Ectodermal cell (in vitro differentiated cells): ENCODE data around the gene LARP6.

ENCODE experiments used
- H3K27ac ChIP-seq: 2 replicates; pipeline ENCODE4 v1.7.0; 2013; ENCODE audit warnings: mild to moderate bottlenecking, low read depth, low read length; ENCODE audit not compliant: insufficient read depth, poor library complexity, severe bottlenecking
- H3K27me3 ChIP-seq: 2 replicates; pipeline ENCODE4 v1.7.0; 2013; ENCODE audit warnings: mild to moderate bottlenecking, low read length; ENCODE audit not compliant: insufficient read depth, control insufficient read depth, poor library complexity, severe bottlenecking
- H3K36me3 ChIP-seq: one replicate; pipeline ENCODE4 v1.7.0; 2013; ENCODE audit warnings: low read length; ENCODE audit not compliant: control insufficient read depth, insufficient read depth
- H3K4me1 ChIP-seq: one replicate; pipeline ENCODE4 v1.7.0; 2013; ENCODE audit warnings: low read length; ENCODE audit not compliant: control insufficient read depth, insufficient read depth
- H3K4me3 ChIP-seq: 2 replicates; pipeline ENCODE4 v1.7.0; 2013; ENCODE audit warnings: low read depth, low read length, control low read depth; ENCODE audit not compliant: insufficient read depth
- H3K9me3 ChIP-seq: 2 replicates; pipeline ENCODE4 v1.7.0; 2013; ENCODE audit warnings: mild to moderate bottlenecking, low read length, moderate library complexity; ENCODE audit not compliant: control insufficient read depth
- WGBS, 2 experiments: methylation state at CpG; one replicate each; pipeline ENCODE4 v1.1.7; 2013; ENCODE audit warnings: missing lambda C conversion rate in 2 of 2; 5-methylcytosine and 5-hydroxymethylcytosine counted together

The LARP6 gene

GRCh38 chr15:70796516-70797310, 57.2 kb downstream of the LARP6 start:
- Histone ChIP-seq H3K36me3 (no peaks in the 10 kb centered on the region), H3K9me3 (no peaks in the 10 kb centered on the region), H3K4me1 (peaks cover 4% of the 10 kb centered on the region), H3K27ac (no peak overlapping the region), H3K27me3 (no peaks in the 10 kb centered on the region), H3K4me3 (no peak overlapping the region)
- 94% methylated on average over 13 to 14 of the region's 14 CpGs for WGBS, 2 experiments

GRCh38 chr15:70795311-70795665, 58.7 kb downstream of the LARP6 start:
- no peak overlapping the region for H3K4me3 ChIP-seq
- 80 to 91% methylated on average over 2 of the region's 2 CpGs for WGBS, 2 experiments

GRCh38 chr15:70794596-70795310, 59.2 kb downstream of the LARP6 start:
- H3K9me3 ChIP-seq = no peaks in the 10 kb centered on the region
- WGBS, 2 experiments = 88 to 89% methylated on average over 11 to 12 of the region's 12 CpGs
- H3K27ac ChIP-seq = no peak overlapping the region
- H3K4me3 ChIP-seq = no peak overlapping the region
- H3K27me3 ChIP-seq = no peaks in the 10 kb centered on the region
- peaks cover 4% of the 10 kb centered on the region for H3K4me1 ChIP-seq
- H3K36me3 ChIP-seq = no peaks in the 10 kb centered on the region

More at GRCh38 chr15:70795311-70795665, 58.7 kb downstream of the LARP6 start:
- Histone ChIP-seq H3K4me1 (peaks cover 4% of the 10 kb centered on the region), H3K9me3 (no peaks in the 10 kb centered on the region), H3K27me3 (no peaks in the 10 kb centered on the region), H3K27ac (no peak overlapping the region), H3K36me3 (no peaks in the 10 kb centered on the region)

GRCh38 chr15:70793694-70794093, 60.3 kb downstream of the LARP6 start:
- no peaks in the 10 kb centered on the region for H3K9me3 ChIP-seq
- no peak overlapping the region for H3K4me3 ChIP-seq
- peaks cover 4% of the 10 kb centered on the region for H3K4me1 ChIP-seq
- no peaks in the 10 kb centered on the region for H3K36me3 ChIP-seq
- WGBS, 2 experiments = 95 to 99% methylated on average over 6 of the region's 6 CpGs
- H3K27ac ChIP-seq = no peak overlapping the region
- no peaks in the 10 kb centered on the region for H3K27me3 ChIP-seq

GRCh38 chr15:70792171-70792573, 61.8 kb downstream of the LARP6 start:
- Histone ChIP-seq H3K4me3 (no peak overlapping the region), H3K9me3 (no peaks in the 10 kb centered on the region), H3K27ac (no peak overlapping the region), H3K4me1 (peaks cover 4% of the 10 kb centered on the region), H3K27me3 (no peaks in the 10 kb centered on the region), H3K36me3 (no peaks in the 10 kb centered on the region)
- 92 to 94% methylated on average over 2 of the region's 2 CpGs for WGBS, 2 experiments

- no peaks in the 10 kb centered on the region for H3K27me3 ChIP-seq
- H3K4me3 ChIP-seq = no peak overlapping the region
- no peak overlapping the region for H3K27ac ChIP-seq
- H3K36me3 ChIP-seq = no peaks in the 10 kb centered on the region
- WGBS, 2 experiments = 85 to 89% methylated on average over 5 of the region's 5 CpGs
- peaks cover 4% of the 10 kb centered on the region for H3K4me1 ChIP-seq
- H3K9me3 ChIP-seq = no peaks in the 10 kb centered on the region
Measured at GRCh38 chr15:70791259-70791658, 62.7 kb downstream of the LARP6 start.

GRCh38 chr15:70789213-70789612, 64.7 kb downstream of the LARP6 start:
- WGBS, 2 experiments = 75 to 80% methylated on average over 4 of the region's 4 CpGs
- no peaks in the 10 kb centered on the region for H3K9me3 ChIP-seq
- H3K27me3 ChIP-seq = no peaks in the 10 kb centered on the region
- no peak overlapping the region for H3K27ac ChIP-seq
- no peak overlapping the region for H3K4me3 ChIP-seq
- H3K4me1 ChIP-seq = no peaks in the 10 kb centered on the region
- no peaks in the 10 kb centered on the region for H3K36me3 ChIP-seq

- H3K4me1 ChIP-seq = no peaks in the 10 kb centered on the region
- H3K27ac ChIP-seq = no peak overlapping the region
- H3K4me3 ChIP-seq = no peak overlapping the region
- 88 to 91% methylated on average over 6 of the region's 6 CpGs for WGBS, 2 experiments
- H3K27me3 ChIP-seq = no peaks in the 10 kb centered on the region
- no peaks in the 10 kb centered on the region for H3K36me3 ChIP-seq
- H3K9me3 ChIP-seq = no peaks in the 10 kb centered on the region
Measured at GRCh38 chr15:70788114-70789049, 65.6 kb downstream of the LARP6 start.

- H3K27me3 ChIP-seq = no peaks in the 10 kb centered on the region
- H3K4me3 ChIP-seq = no peak overlapping the region
- no peaks in the 10 kb centered on the region for H3K4me1 ChIP-seq
- no peak overlapping the region for H3K27ac ChIP-seq
- no peaks in the 10 kb centered on the region for H3K36me3 ChIP-seq
- H3K9me3 ChIP-seq = no peaks in the 10 kb centered on the region
- 93 to 94% methylated on average over 4 of the region's 4 CpGs for WGBS, 2 experiments
Measured at GRCh38 chr15:70786996-70787395, 67.0 kb downstream of the LARP6 start.

GRCh38 chr15:70783610-70784022, 70.3 kb downstream of the LARP6 start:
- 69 to 82% methylated on average over 6 of the region's 6 CpGs for WGBS, 2 experiments
- no peaks in the 10 kb centered on the region for H3K27me3 ChIP-seq
- no peak overlapping the region for H3K27ac ChIP-seq
- no peak overlapping the region for H3K4me3 ChIP-seq
- H3K9me3 ChIP-seq = no peaks in the 10 kb centered on the region
- no peaks in the 10 kb centered on the region for H3K4me1 ChIP-seq
- H3K36me3 ChIP-seq = no peaks in the 10 kb centered on the region
